C4-2B (cell line): ENCODE measurements around the gene DMRTB1.

Experiments
- H3K27ac ChIP-seq: fragments of 450-650 bp; 2 replicates; pipeline ENCODE4 v1.5.1; 2017
- ZFX ChIP-seq: fragments of 450-650 bp; IDR thresholded peaks from 2 replicates; pipeline ENCODE4 v1.6.1; 2017
- TF ChIP-seq, protein P1 (sequence below): fragments of 450-650 bp; conservative IDR thresholded peaks from 2 replicates; pipeline ENCODE4 v1.5.1; 2017; ENCODE audit warnings: mild to moderate bottlenecking

DMRTB1 gene

DNA sequence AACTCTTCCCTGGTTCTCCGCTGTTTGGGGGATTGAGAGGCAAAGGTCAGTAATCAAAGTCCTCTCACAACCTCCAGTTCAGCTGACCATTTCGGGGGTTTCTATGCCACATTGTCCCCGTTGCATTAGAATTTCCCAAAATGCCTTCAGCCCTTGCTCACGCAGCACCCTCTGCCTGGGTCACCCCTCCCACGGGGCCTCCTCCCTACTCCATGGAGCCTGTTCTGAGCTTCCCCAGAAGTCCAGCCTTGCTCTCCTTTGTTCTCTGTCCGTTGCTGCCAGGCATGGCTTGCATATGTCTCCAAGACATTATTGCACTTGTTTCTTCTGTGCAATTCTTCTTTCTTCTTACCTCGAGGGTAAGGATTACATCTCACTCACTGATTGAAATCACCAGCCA is 16.5 kb downstream of the DMRTB1 start:
- no peak for TF ChIP-seq ZFX
- TF ChIP-seq, protein P1, sequence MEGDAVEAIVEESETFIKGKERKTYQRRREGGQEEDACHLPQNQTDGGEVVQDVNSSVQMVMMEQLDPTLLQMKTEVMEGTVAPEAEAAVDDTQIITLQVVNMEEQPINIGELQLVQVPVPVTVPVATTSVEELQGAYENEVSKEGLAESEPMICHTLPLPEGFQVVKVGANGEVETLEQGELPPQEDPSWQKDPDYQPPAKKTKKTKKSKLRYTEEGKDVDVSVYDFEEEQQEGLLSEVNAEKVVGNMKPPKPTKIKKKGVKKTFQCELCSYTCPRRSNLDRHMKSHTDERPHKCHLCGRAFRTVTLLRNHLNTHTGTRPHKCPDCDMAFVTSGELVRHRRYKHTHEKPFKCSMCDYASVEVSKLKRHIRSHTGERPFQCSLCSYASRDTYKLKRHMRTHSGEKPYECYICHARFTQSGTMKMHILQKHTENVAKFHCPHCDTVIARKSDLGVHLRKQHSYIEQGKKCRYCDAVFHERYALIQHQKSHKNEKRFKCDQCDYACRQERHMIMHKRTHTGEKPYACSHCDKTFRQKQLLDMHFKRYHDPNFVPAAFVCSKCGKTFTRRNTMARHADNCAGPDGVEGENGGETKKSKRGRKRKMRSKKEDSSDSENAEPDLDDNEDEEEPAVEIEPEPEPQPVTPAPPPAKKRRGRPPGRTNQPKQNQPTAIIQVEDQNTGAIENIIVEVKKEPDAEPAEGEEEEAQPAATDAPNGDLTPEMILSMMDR = no peak
- no peak overlapping the region for H3K27ac ChIP-seq

DNA sequence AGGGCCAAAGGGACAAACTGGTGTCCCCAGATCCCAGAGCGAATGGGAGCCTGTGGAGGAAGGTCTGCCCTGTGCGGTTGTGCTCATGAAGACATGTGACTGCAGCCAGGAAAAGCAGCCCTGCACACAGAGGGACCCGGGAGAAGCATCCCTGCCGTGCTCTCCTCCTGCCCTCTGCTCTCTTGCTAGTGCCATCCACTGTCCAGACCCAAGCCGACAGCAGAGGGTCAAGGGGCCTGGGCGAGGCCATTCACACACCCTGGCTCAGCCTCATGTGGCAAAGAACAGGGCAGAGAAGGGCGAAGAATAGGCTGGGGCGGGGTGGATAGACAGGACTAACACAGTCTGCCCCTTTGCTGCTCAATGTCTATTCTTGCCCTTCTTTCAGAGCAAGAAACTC is 17.4 kb downstream of the DMRTB1 start:
- no peak for TF ChIP-seq ZFX
- TF ChIP-seq, protein P1 = no peak
- H3K27ac ChIP-seq = no peak overlapping the region

DNA sequence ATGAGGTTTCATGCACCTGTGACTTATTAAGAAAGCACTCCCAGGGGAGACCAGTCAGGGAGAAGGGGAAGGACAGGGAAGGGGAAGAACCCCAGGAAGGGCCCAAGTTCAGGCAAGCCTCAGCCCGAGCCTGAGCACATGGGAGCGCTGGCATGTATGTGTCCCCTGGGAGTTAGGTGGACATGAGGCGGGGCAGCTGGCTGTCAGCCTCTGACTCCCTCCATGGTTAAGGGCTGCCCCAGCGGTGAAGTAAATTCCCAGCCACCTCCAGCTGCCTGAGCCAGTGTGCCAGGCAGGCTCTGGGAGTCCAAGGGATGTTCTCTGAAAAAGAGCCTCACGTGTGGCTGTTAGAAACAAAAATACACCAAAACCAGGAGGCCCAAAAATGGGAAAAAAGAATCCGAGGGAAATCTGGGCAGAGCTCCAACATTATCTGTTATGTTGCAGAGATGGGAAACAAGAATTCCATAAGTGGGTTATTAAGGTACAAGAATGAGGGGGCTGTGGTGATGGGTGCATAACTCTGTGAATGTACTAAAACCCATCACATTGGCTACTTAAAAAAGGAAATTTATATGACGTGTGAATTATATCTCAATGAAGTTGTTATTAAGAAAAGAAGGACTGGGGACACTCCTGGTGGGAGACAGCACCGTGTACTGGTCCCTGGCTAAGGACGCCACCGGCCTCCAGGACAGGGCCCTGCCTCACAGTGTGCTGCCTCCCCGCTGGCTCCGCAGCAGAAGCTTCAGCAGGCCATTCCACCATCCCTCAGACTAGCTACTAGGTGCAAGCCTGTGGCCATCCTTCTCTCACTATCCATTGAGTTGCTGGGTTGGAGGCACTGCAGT is 18.7 kb downstream of the DMRTB1 start:
- TF ChIP-seq, protein P1 = no peak
- TF ChIP-seq ZFX = no peak
- no peak overlapping the region for H3K27ac ChIP-seq

DNA sequence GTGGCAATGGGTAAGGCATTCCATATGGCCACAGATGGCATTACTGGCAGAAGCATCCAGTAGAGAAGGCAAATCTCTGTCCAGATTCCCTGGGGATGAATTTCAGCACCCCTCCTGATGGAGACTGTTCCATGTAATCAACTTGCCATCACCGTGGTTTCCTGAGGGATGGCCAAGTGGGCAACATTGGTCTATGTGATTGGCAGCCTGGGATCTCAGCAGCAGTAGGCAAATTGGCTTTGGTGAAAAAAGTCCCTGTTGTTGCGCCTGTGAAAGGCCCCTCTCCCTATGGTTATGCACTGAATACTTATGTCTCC is 19.3 kb downstream of the DMRTB1 start:
- no peak overlapping the region for H3K27ac ChIP-seq
- TF ChIP-seq, protein P1 = no peak
- TF ChIP-seq ZFX = no peak

DNA sequence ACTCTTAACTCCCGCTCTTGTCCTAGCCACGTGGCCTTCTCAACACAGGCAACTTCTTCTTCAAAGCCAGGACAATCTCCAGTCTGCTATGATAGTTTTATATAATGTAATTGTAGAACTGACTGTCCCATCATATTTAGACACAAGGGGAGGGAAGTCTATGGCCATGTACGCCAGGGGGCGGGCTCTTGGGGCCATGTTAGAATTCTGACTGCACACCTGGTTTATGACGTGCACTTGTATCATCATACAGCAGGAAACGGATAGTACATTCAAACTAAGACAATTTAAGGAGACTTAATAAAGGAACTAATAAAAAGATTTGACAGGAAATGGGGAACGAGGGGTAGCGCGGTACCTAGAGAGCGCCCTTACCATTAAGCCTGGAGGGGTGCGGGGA is 21.5 kb downstream of the DMRTB1 start:
- TF ChIP-seq, protein P1 = no peak; the same call in 1 of the 2 replicates
- TF ChIP-seq ZFX = no peak
- no peak overlapping the region for H3K27ac ChIP-seq

DNA sequence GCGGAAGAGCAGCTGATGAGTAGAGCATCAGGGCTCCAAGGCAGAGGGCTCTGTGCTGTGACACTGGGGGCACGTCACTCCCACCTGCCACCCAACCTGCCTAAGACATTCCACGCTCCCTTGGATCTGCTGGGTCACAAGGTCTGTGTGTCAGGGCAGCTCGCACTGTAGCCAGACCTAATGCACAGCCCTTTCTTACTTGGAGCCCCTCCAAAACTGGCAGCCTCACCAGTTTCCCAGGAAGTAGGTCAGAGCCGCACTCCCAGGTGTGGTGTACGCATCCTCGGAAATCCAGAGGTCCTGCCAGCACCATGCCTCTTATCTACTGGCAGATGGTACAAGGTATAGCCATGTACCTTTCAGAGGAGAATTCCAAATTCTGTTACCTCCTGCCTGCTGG is 22.3 kb downstream of the DMRTB1 start:
- H3K27ac ChIP-seq = no peak overlapping the region

More for the DNA sequence above, 22.3 kb downstream of the DMRTB1 start:
- TF ChIP-seq ZFX = no peak
- TF ChIP-seq, protein P1 = no peak
